Stimulated activated memory B cell treated with anti-CD40 and anti-IgM and Interleukin-4, amounts not matched to agents 10 μg/mL and 1 μg/mL and 100 μg/mL, for 72 hours (primary cell): ENCODE data around the gene CREB3L2.
"Not testable (repeated sequence)": the region's sequence is repeated elsewhere in the genome, so short reads cannot be mapped to it uniquely, and the experiment has no call there.

Source experiments
- ATAC-seq: fragments of 150-1000 bp; cut with Tn5 transposase; 2 replicates; pipeline ENCODE4 v1.10.0; 2021
- H3K27ac Mint-ChIP-seq: one replicate; pipeline ENCODE4 v1.8.0; 2022; ENCODE audit warnings: mild to moderate bottlenecking, mixed read lengths
- H3K27me3 Mint-ChIP-seq: one replicate; pipeline ENCODE4 v1.8.0; 2022; ENCODE audit warnings: mixed read lengths
- H3K36me3 Mint-ChIP-seq: one replicate; pipeline ENCODE4 v1.8.0; 2022; ENCODE audit warnings: mixed read lengths
- H3K4me1 Mint-ChIP-seq: one replicate; pipeline ENCODE4 v1.8.0; 2022; ENCODE audit warnings: mixed read lengths
- H3K4me3 Mint-ChIP-seq: one replicate; pipeline ENCODE4 v1.8.0; 2022; ENCODE audit warnings: mild to moderate bottlenecking, moderate library complexity, mixed read lengths
- H3K9me3 Mint-ChIP-seq: one replicate; pipeline ENCODE4 v1.8.0; 2022; ENCODE audit warnings: mixed read lengths

Gene CREB3L2

GRCh38 chr7:137986252-137987017 is 15.5 kb downstream of the CREB3L2 start:
- no peak for ATAC-seq
- Mint-ChIP-seq H3K27me3 (no peaks in the 10 kb centered on the region), H3K27ac (no peak overlapping the region), H3K4me1 (peaks cover 30% of the 10 kb centered on the region), H3K36me3 (peaks cover 24% of the 10 kb centered on the region), H3K9me3 (peaks cover 8% of the 10 kb centered on the region), H3K4me3 (peak overlapping the region; percentile 47)

- Mint-ChIP-seq H3K27me3 (no peaks in the 10 kb centered on the region), H3K36me3 (peaks cover 30% of the 10 kb centered on the region), H3K9me3 (peaks cover 11% of the 10 kb centered on the region), H3K27ac (no peak overlapping the region), H3K4me3 (no peak overlapping the region), H3K4me1 (peaks cover 35% of the 10 kb centered on the region)
- ATAC-seq = peak; percentile 79
Measured at GRCh38 chr7:137985897-137986251, 16.0 kb downstream of the CREB3L2 start.

GRCh38 chr7:137985253-137985896 is 16.5 kb downstream of the CREB3L2 start:
- peaks cover 11% of the 10 kb centered on the region for H3K9me3 Mint-ChIP-seq
- peak; percentile 78 for ATAC-seq
- H3K36me3 Mint-ChIP-seq = peaks cover 32% of the 10 kb centered on the region
- H3K4me3 Mint-ChIP-seq = no peak overlapping the region
- H3K27ac Mint-ChIP-seq = no peak overlapping the region
- H3K27me3 Mint-ChIP-seq = no peaks in the 10 kb centered on the region
- peaks cover 40% of the 10 kb centered on the region for H3K4me1 Mint-ChIP-seq

- Mint-ChIP-seq H3K4me3 (no peak overlapping the region), H3K9me3 (peaks cover 11% of the 10 kb centered on the region), H3K4me1 (peaks cover 44% of the 10 kb centered on the region), H3K27me3 (no peaks in the 10 kb centered on the region), H3K36me3 (peaks cover 32% of the 10 kb centered on the region), H3K27ac (no peak overlapping the region)
- no peak for ATAC-seq
Measured at GRCh38 chr7:137984181-137985041, 17.5 kb downstream of the CREB3L2 start.

GRCh38 chr7:137983323-137984008 is 18.4 kb downstream of the CREB3L2 start:
- H3K4me1 Mint-ChIP-seq = peaks cover 44% of the 10 kb centered on the region
- no peak overlapping the region for H3K4me3 Mint-ChIP-seq
- H3K9me3 Mint-ChIP-seq = peaks cover 11% of the 10 kb centered on the region

GRCh38 chr7:137982394-137982793 is 19.5 kb downstream of the CREB3L2 start:
- Mint-ChIP-seq H3K4me1 (peaks cover 44% of the 10 kb centered on the region), H3K36me3 (peaks cover 37% of the 10 kb centered on the region), H3K9me3 (peaks cover 11% of the 10 kb centered on the region)
- not testable (repeated sequence) for ATAC-seq, H3K27me3 Mint-ChIP-seq, H3K4me3 Mint-ChIP-seq, H3K27ac Mint-ChIP-seq

More at GRCh38 chr7:137983323-137984008, 18.4 kb downstream of the CREB3L2 start:
- peaks cover 32% of the 10 kb centered on the region for H3K36me3 Mint-ChIP-seq
- H3K27ac Mint-ChIP-seq = no peak overlapping the region
- ATAC-seq = no peak
- H3K27me3 Mint-ChIP-seq = no peaks in the 10 kb centered on the region

GRCh38 chr7:137981668-137982067 is 20.2 kb downstream of the CREB3L2 start:
- Mint-ChIP-seq H3K36me3 (peaks cover 37% of the 10 kb centered on the region), H3K9me3 (peaks cover 11% of the 10 kb centered on the region), H3K4me3 (no peak overlapping the region), H3K27ac (peak overlapping the region; percentile 5), H3K27me3 (no peaks in the 10 kb centered on the region), H3K4me1 (peaks cover 39% of the 10 kb centered on the region)
- ATAC-seq = no peak

GRCh38 chr7:137981175-137981574 is 20.7 kb downstream of the CREB3L2 start:
- Mint-ChIP-seq H3K9me3 (peaks cover 11% of the 10 kb centered on the region), H3K4me1 (peaks cover 34% of the 10 kb centered on the region), H3K27me3 (no peaks in the 10 kb centered on the region), H3K27ac (peak overlapping the region; percentile 5), H3K4me3 (no peak overlapping the region), H3K36me3 (peaks cover 37% of the 10 kb centered on the region)
- ATAC-seq = no peak

- no peak overlapping the region for H3K27ac Mint-ChIP-seq
Measured at GRCh38 chr7:137980308-137980707, 21.6 kb downstream of the CREB3L2 start.

GRCh38 chr7:137978464-137979237 is 23.2 kb downstream of the CREB3L2 start:
- no peak overlapping the region for H3K27ac Mint-ChIP-seq
- H3K9me3 Mint-ChIP-seq = peaks cover 11% of the 10 kb centered on the region
- peaks cover 33% of the 10 kb centered on the region for H3K36me3 Mint-ChIP-seq
- H3K27me3 Mint-ChIP-seq = no peaks in the 10 kb centered on the region
- H3K4me3 Mint-ChIP-seq = no peak overlapping the region
- H3K4me1 Mint-ChIP-seq = peaks cover 19% of the 10 kb centered on the region
- no peak for ATAC-seq

More at GRCh38 chr7:137980308-137980707, 21.6 kb downstream of the CREB3L2 start:
- peaks cover 11% of the 10 kb centered on the region for H3K9me3 Mint-ChIP-seq
- H3K4me1 Mint-ChIP-seq = peaks cover 25% of the 10 kb centered on the region
- no peaks in the 10 kb centered on the region for H3K27me3 Mint-ChIP-seq
- H3K4me3 Mint-ChIP-seq = no peak overlapping the region
- H3K36me3 Mint-ChIP-seq = peaks cover 37% of the 10 kb centered on the region
- peak; percentile 36 for ATAC-seq

- ATAC-seq = no peak
- H3K4me1 Mint-ChIP-seq = peaks cover 19% of the 10 kb centered on the region
- H3K4me3 Mint-ChIP-seq = no peak overlapping the region
- H3K27ac Mint-ChIP-seq = no peak overlapping the region
- no peaks in the 10 kb centered on the region for H3K27me3 Mint-ChIP-seq
- peaks cover 19% of the 10 kb centered on the region for H3K36me3 Mint-ChIP-seq
- H3K9me3 Mint-ChIP-seq = peaks cover 3% of the 10 kb centered on the region
Measured at GRCh38 chr7:137977173-137977572, 24.7 kb downstream of the CREB3L2 start.

- Mint-ChIP-seq H3K27ac (no peak overlapping the region), H3K4me3 (no peak overlapping the region), H3K4me1 (peaks cover 17% of the 10 kb centered on the region), H3K9me3 (peaks cover 3% of the 10 kb centered on the region), H3K27me3 (no peaks in the 10 kb centered on the region), H3K36me3 (peaks cover 16% of the 10 kb centered on the region)
- ATAC-seq = no peak
Measured at GRCh38 chr7:137976696-137977095, 25.2 kb downstream of the CREB3L2 start.

GRCh38 chr7:137976232-137976631 is 25.7 kb downstream of the CREB3L2 start:
- Mint-ChIP-seq H3K4me3 (no peak overlapping the region), H3K9me3 (peaks cover 1% of the 10 kb centered on the region), H3K27ac (no peak overlapping the region), H3K36me3 (peaks cover 11% of the 10 kb centered on the region), H3K27me3 (no peaks in the 10 kb centered on the region), H3K4me1 (peaks cover 13% of the 10 kb centered on the region)
- ATAC-seq = no peak

- Mint-ChIP-seq H3K9me3 (no peaks in the 10 kb centered on the region), H3K27ac (no peak overlapping the region), H3K4me1 (peaks cover 8% of the 10 kb centered on the region), H3K36me3 (peaks cover 7% of the 10 kb centered on the region), H3K4me3 (no peak overlapping the region), H3K27me3 (no peaks in the 10 kb centered on the region)
- no peak for ATAC-seq
Measured at GRCh38 chr7:137975768-137976167, 26.1 kb downstream of the CREB3L2 start.
